GM18502 (cell line): ENCODE measurements around the gene CD93.

Source experiments
- ATAC-seq: cut with Tn5 transposase; IDR thresholded peaks from one replicate; pipeline ENCODE4 v1.9.1; 2021; ENCODE audit warnings: mild to moderate bottlenecking; ENCODE audit not compliant: unreplicated experiment, poor library complexity

The CD93 gene

DNA sequence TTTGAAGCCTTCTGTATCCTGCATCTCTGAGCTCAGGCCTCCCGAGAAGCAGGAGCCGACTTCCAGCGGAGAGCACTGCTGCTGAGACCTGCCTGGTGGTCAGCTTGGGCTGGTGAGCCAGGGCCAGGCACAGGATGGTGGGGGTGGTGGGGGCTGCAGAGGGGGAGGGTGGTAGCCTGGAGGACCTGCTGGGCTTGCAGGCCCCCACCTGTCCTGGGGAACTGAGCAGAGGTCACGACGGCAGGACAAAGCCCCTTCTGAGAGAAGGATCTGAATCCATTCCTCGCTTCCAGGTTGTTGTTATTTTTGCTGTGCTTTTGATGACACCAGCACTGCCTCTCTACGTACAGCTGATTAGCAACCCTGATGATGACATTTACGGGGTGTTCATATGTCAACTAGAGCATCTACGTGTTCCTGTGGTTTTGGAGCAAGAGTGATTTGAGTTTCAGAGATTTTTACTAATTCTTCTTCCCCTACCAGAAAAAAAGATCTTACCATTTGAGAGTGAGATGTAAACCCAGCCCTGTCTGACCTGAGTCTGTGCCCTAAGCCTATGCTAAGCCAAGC is 35.7 kb upstream of the CD93 start:
- no peak for ATAC-seq

DNA sequence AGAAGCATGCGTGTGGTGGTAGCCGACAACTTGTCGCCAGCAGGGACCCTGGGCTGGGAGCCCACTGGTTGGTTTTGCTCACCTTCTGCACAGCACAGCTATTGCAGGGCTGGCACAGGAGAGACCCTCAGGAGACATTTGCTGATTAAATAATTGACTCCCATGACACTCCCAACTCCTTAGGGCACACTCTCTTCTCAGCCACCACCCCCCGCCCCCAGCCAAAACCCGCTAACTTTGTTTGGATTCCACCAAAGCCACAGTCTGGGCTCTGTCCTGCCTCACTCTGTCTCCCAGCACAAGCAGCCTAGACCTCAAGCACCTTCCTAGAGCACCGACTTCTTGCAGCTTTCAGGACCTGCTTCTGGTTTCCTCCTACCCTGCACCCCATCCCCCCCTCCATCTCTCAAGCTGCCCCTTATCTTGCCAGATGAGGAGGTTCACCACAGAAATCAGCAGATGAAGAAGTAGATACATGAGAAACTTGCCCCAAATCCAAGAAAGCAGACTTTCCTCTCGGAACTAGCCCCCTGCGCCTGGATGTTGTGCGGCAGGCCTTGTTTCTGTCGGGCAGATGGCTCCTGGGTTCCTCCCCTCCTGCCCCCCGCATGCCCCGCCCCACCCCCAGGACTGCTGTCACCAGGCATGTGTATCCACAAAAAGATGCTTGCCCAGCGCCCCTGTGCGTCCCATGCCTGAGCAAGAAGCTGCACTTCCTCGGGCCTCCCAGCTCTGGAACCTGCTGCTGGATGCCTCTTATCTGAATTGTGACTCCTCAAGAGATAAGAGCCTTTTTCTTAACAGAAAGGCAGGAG is 35.0 kb upstream of the CD93 start:
- no peak for ATAC-seq

GRCh38 chr20:23120261-23120660 is 34.1 kb upstream of the CD93 start:
- ATAC-seq = no peak

DNA sequence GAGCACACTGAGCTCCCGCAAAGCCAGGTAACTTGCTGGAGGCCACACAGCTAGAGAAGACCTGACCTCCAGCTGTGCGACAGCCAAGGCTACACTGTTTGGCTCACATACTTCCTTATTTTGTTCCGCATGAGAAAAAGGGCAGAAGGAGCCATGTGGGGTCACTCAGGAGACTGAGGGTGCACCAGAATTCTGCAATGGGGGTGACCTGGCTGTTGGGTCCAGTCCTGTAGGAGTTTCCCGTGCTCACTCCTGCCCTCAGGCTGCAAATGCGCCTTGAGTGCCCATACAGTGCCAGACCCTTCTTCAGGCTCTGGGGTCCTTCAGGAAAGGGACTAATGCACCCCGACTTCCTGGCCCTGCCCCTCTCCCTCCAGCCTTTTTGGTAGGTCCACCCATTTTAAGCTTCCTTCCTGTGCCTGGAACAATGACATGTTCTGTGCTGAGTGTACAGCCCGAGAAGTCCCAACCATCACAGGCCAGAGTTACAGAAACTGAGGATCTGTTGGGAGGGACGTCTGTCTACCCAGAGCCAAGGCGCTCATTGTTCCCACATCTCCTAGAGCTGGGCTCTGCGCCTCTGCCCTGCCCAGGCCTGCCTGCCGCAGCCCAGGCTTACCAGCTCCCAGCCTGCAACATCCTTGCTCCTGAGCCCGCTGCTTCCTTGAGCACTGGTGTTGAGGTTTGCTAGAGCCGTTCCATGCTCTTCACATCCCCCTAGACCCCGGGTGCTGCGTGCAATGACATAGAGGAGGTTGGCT is 33.5 kb upstream of the CD93 start:
- ATAC-seq = no peak

- ATAC-seq = no peak
Observed at GRCh38 chr20:23118766-23119165, 32.6 kb upstream of the CD93 start.

GRCh38 chr20:23118144-23118543 is 32.0 kb upstream of the CD93 start:
- no peak for ATAC-seq

DNA sequence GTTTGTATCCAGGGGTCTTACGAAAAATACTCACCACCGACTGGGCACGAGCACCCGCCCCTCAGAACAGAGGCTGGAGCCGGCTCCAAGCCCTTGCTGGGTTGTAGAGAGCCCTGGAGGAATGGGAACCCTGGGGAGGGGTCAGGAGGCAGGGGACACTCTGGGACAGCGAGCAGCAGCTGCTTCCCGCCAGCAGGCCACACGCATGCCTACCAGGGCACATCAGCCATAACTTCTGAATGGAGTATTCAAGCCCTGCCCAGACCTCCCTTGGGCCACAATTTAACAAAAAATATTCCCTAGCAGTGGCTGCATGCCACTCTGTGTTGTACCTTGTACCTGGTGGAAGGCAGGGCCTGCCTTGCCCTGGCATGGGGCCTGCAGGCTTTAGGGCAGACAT is 31.6 kb upstream of the CD93 start:
- no peak for ATAC-seq

- ATAC-seq = no peak
Observed at GRCh38 chr20:23116311-23117089, 30.4 kb upstream of the CD93 start.

DNA sequence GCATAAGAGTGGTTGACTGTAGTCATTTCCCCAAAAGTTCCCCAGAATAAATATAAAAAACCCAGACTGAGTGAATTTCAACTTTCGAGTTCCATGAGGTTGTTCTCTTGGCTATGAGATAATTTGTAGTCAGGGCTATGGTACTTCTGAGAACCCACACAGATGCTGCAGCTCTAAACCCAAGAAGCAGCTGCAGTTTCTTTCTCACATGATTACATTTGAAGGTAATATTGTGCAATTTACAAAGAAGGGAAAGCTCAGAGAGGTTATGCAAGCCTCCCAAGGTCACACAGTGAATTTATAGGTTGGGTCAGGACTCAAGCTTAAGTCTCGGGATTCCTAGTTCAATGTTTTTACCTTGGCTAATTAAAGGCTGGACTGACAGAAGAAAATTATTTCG is 29.7 kb upstream of the CD93 start:
- peak; percentile 57 for ATAC-seq

DNA sequence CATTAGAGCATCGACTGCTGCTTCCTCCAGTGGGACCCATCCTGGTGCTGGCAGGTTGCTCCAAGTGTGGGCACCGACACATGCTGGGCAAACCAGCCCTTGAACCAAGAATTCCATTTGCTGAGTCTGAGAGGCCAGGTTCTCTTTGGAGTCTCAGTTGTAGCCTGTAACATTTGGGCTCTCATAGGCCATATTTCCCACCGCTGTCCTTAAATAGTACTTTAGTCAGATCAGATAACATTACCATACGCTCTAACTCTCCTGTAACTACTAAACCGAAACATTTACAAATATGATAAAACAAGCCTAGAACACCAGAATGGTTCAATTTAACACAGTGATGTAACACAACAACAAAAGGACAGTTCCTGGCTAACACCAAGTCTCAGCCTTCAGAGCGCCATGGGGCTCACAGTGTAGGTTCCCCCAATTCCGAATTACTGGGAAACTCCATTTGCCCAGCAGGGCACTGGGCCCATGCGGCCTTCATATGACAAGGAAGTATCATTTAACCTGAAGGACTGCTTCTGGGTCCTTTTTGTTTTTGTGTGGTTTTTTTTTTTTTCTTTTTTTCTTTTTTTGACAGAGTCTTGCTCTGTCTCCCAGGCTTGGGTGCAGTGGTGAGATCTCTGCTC is 28.4 kb upstream of the CD93 start:
- ATAC-seq = no peak

DNA sequence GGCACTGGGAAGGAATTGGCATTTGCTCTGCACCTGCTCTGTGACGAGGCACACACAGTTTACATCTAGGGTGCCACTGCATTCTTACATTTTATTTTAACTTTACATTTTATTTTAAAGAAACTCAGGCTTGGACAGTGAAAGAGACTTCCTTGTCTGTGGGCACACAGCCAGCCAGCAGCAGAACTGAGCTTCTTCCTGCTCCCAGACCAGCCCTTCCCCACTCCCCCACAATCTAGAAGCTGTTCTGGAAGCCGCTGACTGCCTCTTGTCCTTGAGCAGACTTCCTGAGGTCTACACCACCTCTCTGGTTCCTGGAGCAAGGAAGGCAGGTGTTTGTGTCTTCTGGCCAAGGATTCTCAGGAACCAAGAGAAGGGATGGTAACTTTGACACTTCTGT is 27.9 kb upstream of the CD93 start:
- no peak for ATAC-seq

- no peak for ATAC-seq
Observed at GRCh38 chr20:23112595-23112994, 26.5 kb upstream of the CD93 start.

DNA sequence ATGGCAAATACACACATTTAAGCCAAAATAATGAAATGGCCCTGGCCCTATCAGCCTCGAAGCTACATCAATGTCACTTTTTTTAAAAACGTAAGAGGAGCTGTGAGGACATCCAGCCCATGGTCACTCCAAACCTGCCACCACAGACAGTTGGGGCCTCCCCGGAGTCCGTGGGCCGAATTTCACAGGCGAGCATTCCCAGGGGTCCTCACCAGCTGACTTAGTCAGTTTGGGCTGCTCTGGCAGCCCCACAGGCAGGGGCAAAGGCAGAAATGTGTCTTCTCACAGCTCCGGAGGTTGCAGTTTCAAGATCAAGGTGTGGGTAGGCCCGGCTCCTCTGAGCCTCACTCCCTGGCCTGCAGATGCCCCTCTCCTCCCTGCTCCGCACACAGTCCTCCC is 25.8 kb upstream of the CD93 start:
- no peak for ATAC-seq

GRCh38 chr20:23111307-23111943 is 25.3 kb upstream of the CD93 start:
- ATAC-seq = no peak

- ATAC-seq = no peak
Observed at GRCh38 chr20:23108871-23109270, 22.7 kb upstream of the CD93 start.

DNA sequence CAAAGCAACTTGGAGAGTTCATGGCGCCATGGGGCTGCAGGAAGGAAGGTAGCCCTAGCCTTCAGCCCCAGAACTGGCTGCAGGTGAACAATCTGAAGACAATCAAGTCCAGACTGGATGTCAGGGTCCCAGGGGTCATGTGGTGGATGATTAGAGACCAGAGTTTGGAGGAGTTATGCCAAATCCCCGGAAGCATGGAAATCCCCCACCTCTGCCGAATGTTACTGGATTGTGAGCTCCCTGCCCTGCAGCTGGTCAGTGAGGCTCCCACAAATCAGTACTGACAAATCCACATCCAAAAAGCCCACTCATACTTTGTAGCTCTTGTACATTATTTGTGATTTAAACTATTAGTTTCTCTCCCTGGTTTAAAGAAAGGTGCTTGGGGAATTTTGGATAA is 21.3 kb upstream of the CD93 start:
- no peak for ATAC-seq

DNA sequence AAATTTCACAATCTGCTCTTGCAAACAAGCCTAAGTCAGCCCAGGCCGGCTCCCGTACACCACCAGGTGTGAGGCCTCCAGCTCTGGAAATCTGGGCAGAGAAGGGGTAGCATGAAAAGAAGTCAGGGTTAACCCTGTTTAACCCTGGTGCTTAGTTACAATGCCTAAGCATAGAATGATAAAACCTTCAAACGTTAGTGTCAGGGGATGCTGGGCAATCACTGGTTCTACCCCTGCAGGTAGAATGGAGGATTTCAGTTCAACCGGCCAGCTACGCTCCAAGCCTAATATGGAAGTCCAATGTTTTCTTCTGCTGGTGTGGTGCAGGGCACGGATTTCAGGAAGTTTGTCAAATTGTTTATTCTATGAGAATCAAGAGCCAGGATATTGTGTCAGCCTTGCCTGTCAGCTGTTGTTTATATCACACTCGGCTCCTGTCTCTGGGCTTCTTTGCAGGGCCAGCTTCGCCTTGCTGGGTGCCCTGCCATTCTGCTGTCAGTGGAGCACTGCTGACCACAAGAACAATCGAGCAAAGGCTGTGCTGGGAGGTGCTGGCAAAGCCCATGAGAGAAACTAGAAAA is 20.2 kb upstream of the CD93 start:
- no peak for ATAC-seq

- no peak for ATAC-seq
Observed at GRCh38 chr20:23105193-23105592, 19.1 kb upstream of the CD93 start.

DNA sequence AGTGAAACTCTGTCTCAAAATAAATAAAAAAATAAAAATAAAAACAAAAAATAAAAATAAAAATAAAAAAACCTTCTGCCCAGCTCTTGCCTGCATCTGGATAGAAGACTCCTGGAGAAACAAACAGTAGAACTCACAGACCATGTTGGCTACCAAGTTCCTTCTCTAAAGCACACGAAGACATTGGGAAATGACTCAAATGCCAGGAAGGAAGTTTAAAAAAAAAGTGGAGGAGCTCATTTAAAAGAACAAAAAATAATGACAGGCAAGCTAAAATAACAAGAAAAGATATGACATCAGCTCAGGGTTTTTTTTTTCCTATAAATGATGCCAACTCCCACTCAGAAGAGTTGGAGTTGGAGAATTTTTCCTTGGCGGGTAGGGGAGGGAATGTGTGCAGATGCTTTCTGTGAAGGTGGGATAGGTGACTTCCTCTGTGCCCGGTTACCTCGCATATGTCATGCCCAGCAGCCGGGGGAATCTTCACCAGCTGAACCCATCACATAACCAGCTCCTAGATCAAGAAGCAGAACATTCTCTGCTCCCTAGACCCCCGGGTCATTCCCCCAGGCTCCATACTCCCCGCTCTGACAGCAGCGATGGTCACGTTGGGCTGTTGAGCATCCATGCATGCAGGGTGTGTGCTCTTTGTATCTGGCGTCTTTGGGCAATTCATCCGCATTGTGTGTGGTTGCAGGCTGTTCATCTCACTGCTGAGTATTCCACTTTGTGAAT is 17.3 kb upstream of the CD93 start:
- no peak for ATAC-seq
